ENCODE measurements around the gene KRTAP4-4. TPM values are rescaled to one million over a fixed set of nuclear protein-coding genes. Genes with fewer than 3 reads are reported as not detected.

Gene KRTAP4-4
- total RNA-seq, 2 experiments from 2014 or later: not detected

Other genes with a start within 250 kb of the KRTAP4-4 start
- gene KRT23, start 223.1 kb downstream of the KRTAP4-4 start, total RNA-seq: not detected
- gene KRT39, start 193.8 kb downstream of the KRTAP4-4 start, total RNA-seq: not detected
- not detected for gene KRT40, start 176.4 kb downstream of the KRTAP4-4 start, total RNA-seq
- gene KRTAP3-3, start 166.6 kb downstream of the KRTAP4-4 start, total RNA-seq: not detected
- gene KRTAP3-2, start 160.8 kb downstream of the KRTAP4-4 start, total RNA-seq: not detected
- not detected for gene KRTAP3-1, start 151.6 kb downstream of the KRTAP4-4 start, total RNA-seq
- gene KRTAP1-5, start 133.5 kb downstream of the KRTAP4-4 start, total RNA-seq: not detected
- gene KRTAP1-4, start 130.6 kb downstream of the KRTAP4-4 start, total RNA-seq: not detected
- gene KRTAP1-3, start 125.9 kb downstream of the KRTAP4-4 start, total RNA-seq: not detected
- not detected for gene KRTAP1-1, start 119.3 kb downstream of the KRTAP4-4 start, total RNA-seq
- not detected for gene KRTAP2-1, start 113.4 kb downstream of the KRTAP4-4 start, total RNA-seq
- gene KRTAP2-2, start 105.5 kb downstream of the KRTAP4-4 start, total RNA-seq: not detected
- not detected for gene KRTAP2-3, start 100.6 kb downstream of the KRTAP4-4 start, total RNA-seq
- not detected for gene KRTAP2-4, start 94.9 kb downstream of the KRTAP4-4 start, total RNA-seq
- not detected for gene KRTAP4-7, start 76.6 kb downstream of the KRTAP4-4 start, total RNA-seq
- gene KRTAP4-8, start 62.6 kb downstream of the KRTAP4-4 start, total RNA-seq: not detected
- not detected for gene KRTAP4-16, start 58.5 kb downstream of the KRTAP4-4 start, total RNA-seq
- not detected for gene KRTAP4-9, start 55.4 kb downstream of the KRTAP4-4 start, total RNA-seq
- not detected for gene KRTAP4-11, start 42.4 kb downstream of the KRTAP4-4 start, total RNA-seq
- not detected for gene KRTAP4-12, start 36.6 kb downstream of the KRTAP4-4 start, total RNA-seq
- not detected for gene KRTAP4-6, start 20.2 kb downstream of the KRTAP4-4 start, total RNA-seq
- gene KRTAP4-5, start 10.9 kb downstream of the KRTAP4-4 start, total RNA-seq: not detected
- not detected for gene KRTAP4-3, start 7.5 kb upstream of the KRTAP4-4 start, total RNA-seq
- gene KRTAP4-2, start 17.5 kb upstream of the KRTAP4-4 start, total RNA-seq: not detected
- gene KRTAP4-1, start 24.2 kb upstream of the KRTAP4-4 start, total RNA-seq: not detected
- not detected for gene KRTAP9-1, start 29.1 kb upstream of the KRTAP4-4 start, total RNA-seq
- gene KRTAP9-2, start 65.9 kb upstream of the KRTAP4-4 start, total RNA-seq: not detected
- gene KRTAP9-3, start 71.7 kb upstream of the KRTAP4-4 start, total RNA-seq: not detected
- gene KRTAP9-8, start 77.3 kb upstream of the KRTAP4-4 start, total RNA-seq: not detected
- not detected for gene KRTAP9-4, start 88.9 kb upstream of the KRTAP4-4 start, total RNA-seq
- gene KRTAP9-9, start 94.6 kb upstream of the KRTAP4-4 start, total RNA-seq: not detected
- not detected for gene KRTAP9-6, start 104.6 kb upstream of the KRTAP4-4 start, total RNA-seq
- not detected for gene KRTAP9-7, start 115.0 kb upstream of the KRTAP4-4 start, total RNA-seq
- not detected for gene KRTAP29-1, start 142.1 kb upstream of the KRTAP4-4 start, total RNA-seq
- not detected for gene KRTAP16-1, start 148.6 kb upstream of the KRTAP4-4 start, total RNA-seq
- not detected for gene KRTAP17-1, start 155.0 kb upstream of the KRTAP4-4 start, total RNA-seq
- not detected for gene KRT33A, start 190.1 kb upstream of the KRTAP4-4 start, total RNA-seq
- gene KRT33B, start 209.1 kb upstream of the KRTAP4-4 start, total RNA-seq: not detected
- not detected for gene KRT34, start 221.6 kb upstream of the KRTAP4-4 start, total RNA-seq
- not detected for gene KRT31, start 236.9 kb upstream of the KRTAP4-4 start, total RNA-seq